ENCODE data around the gene BGLAP.

DNA sequence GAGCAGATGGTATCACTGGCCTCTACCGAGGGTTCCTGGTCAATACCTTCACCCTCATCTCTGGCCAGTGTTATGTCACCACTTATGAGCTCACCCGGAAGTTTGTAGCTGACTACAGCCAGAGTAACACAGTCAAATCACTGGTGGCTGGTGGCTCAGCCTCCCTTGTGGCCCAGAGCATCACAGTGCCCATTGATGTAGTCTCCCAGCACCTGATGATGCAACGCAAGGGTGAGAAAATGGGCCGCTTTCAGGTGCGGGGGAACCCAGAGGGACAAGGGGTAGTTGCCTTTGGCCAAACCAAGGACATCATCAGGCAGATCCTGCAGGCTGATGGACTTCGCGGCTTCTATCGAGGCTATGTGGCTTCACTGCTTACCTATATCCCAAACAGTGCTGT is 41.9 kb upstream of the BGLAP start:
- TF ChIP-seq GATA2 (IDR thresholded peaks at IDR 0.05; ENCODE audit: low read depth, low read length) (no peak), GATA3 (IDR thresholded peaks at IDR 0.05; ENCODE audit: low read depth, low read length) (no peak)

Data from SH-SY5Y (cell line).